Measurements from ENCODE around the gene IYD. TPM values are rescaled to one million over a fixed set of nuclear protein-coding genes. Genes with fewer than 3 reads are reported as not detected.
A peak's percentile ranks its signal among the peaks of the same experiment; 100 is the strongest.

Gene IYD
- total and polyA plus RNA-seq, 10 of the 15 experiments (the other 5 are each of a cell fraction or from before 2014, with no cell fraction given) = 0.07 TPM; not detected in 9

DNA sequence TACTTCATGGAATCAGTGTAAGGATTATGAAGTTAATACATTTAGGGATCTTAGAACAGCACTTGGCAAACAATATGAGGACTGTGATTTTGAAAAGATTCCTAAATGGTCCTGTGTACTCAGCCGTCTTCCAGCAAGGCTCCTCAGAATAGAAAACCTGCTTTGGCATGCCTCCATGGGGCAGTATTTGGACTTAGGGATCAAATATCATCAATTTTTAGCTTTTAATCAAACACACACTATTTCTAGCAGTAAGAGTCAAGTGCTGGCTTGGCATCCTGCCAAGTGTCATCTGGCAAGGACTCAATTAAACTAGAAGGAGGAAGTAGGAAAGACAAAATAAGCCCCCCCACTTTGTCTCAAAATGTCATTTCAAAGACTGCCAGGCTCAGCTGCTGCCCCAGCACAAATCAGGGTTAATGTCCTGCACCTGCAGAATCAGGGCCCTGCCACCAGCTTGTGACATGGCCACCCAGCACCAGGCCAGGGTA lies 40.8 kb downstream of the IYD start:
- CTCF ChIA-PET = interaction anchor here (2.3 to 3.1 kb wide), 3 partner anchors 9 to 406 kb away, joined by 11 to 21 read pairs (median 14); no protein-coding TSS in a partner anchor
- FAIRE-seq (no peak), ATAC-seq (no peak), DNase-seq (ENCODE audit: low read depth, low spot score) (no peak)
- Histone ChIP-seq H4K20me1 (ENCODE audit: control insufficient read depth, insufficient read depth) (no peaks in the 10 kb centered on the region), H3K4me3 (no peak overlapping the region), H3K36me3 (ENCODE audit: control insufficient read depth in 2 of 2, insufficient read depth in 2 of 2, low read length in 1 of 2) (no peaks in the 10 kb centered on the region), H2AFZ (ENCODE audit: control insufficient read depth, low read depth, low read length) (no peak overlapping the region), H3K4me1 (ENCODE audit: control insufficient read depth, insufficient read depth, low read length) (no peaks in the 10 kb centered on the region), H3K4me2 (ENCODE audit: control insufficient read depth, insufficient read depth) (no peak overlapping the region), H3K27ac (ENCODE audit: control insufficient read depth, insufficient read depth) (no peak overlapping the region), H3K9me3 (replicated peaks; ENCODE audit: control insufficient read depth, insufficient read depth, low read length) (peaks cover 6% of the 10 kb centered on the region; the same call in 2 of the 3 replicates), H3K27me3 (replicated peaks in 1 of 2; ENCODE audit: control insufficient read depth in 2 of 2, insufficient read depth in 2 of 2, low read length in 1 of 2) (no peaks in the 10 kb centered on the region; a peak in 2 of 4 replicates), H3K79me2 (ENCODE audit: control insufficient read depth, insufficient read depth, low read length) (no peaks in the 10 kb centered on the region), H3K9ac (ENCODE audit: control insufficient read depth, insufficient read depth, low read length) (no peak overlapping the region)
- in situ Hi-C loops (cut with MboI) (no loop called here), intact Hi-C loops (cut with micrococcal nuclease; ENCODE audit: unreplicated experiment) (loop anchor here (10.0 kb wide), 1 partner anchor 925 kb away; no protein-coding TSS in a partner anchor)
- SMC1A ChIA-PET (ENCODE audit: uncharacterized antibody, unreplicated experiment) = interaction anchor here (0.6 to 2.4 kb wide), 6 partner anchors 12 to 408 kb away, joined by 3 to 11 read pairs (median 4); no protein-coding TSS in a partner anchor
- WGBS (ENCODE audit: insufficient coverage, insufficient replicate concordance, low lambda C conversion rate, missing lambda C conversion rate) = 0% methylated on average over 1 of the region's 1 CpG
- no peak for TF ChIP-seq CREM (IDR thresholded peaks at IDR 0.05; ENCODE audit: low read depth)
- TF ChIP-seq LARP7 (IDR thresholded peaks at IDR 0.05) = no peak
- TF ChIP-seq NR2F1 (conservative IDR thresholded peaks at IDR 0.05) = no peak
- no peak for TF ChIP-seq RCOR1 (conservative IDR thresholded peaks at IDR 0.05; ENCODE audit: low read depth, low read length)
- TF ChIP-seq SMAD1 (IDR thresholded peaks at IDR 0.05; ENCODE audit: low read depth, partially characterized antibody) = peak; percentile 85
- TF ChIP-seq JUNB (IDR thresholded peaks at IDR 0.05) = no peak
- no peak for TF ChIP-seq SREBF2 (IDR thresholded peaks at IDR 0.05; ENCODE audit: low read length)
- no peak for TF ChIP-seq RUNX3 (IDR thresholded peaks at IDR 0.05; ENCODE audit: low read length)
- TF ChIP-seq, protein P1, sequence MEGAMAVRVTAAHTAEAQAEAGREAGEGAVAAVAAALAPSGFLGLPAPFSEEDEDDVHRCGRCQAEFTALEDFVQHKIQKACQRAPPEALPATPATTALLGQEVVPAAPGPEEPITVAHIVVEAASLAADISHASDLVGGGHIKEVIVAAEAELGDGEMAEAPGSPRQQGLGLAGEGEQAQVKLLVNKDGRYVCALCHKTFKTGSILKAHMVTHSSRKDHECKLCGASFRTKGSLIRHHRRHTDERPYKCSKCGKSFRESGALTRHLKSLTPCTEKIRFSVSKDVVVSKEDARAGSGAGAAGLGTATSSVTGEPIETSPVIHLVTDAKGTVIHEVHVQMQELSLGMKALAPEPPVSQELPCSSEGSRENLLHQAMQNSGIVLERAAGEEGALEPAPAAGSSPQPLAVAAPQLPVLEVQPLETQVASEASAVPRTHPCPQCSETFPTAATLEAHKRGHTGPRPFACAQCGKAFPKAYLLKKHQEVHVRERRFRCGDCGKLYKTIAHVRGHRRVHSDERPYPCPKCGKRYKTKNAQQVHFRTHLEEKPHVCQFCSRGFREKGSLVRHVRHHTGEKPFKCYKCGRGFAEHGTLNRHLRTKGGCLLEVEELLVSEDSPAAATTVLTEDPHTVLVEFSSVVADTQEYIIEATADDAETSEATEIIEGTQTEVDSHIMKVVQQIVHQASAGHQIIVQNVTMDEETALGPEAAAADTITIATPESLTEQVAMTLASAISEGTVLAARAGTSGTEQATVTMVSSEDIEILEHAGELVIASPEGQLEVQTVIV (IDR thresholded peaks at IDR 0.05; ENCODE audit: borderline replicate concordance, partially characterized antibody) = no peak
- TF ChIP-seq MYB (IDR thresholded peaks at IDR 0.05; ENCODE audit: borderline replicate concordance, low read depth, low read length) = no peak
- no peak for TF ChIP-seq TAF1 (IDR thresholded peaks at IDR 0.05; ENCODE audit: borderline replicate concordance, low read depth, low read length)
- no peak for TF ChIP-seq HCFC1 (IDR thresholded peaks at IDR 0.05; ENCODE audit: low read length)
- TF ChIP-seq PAX8 (IDR thresholded peaks at IDR 0.05) = no peak
- TF ChIP-seq, protein P2, sequence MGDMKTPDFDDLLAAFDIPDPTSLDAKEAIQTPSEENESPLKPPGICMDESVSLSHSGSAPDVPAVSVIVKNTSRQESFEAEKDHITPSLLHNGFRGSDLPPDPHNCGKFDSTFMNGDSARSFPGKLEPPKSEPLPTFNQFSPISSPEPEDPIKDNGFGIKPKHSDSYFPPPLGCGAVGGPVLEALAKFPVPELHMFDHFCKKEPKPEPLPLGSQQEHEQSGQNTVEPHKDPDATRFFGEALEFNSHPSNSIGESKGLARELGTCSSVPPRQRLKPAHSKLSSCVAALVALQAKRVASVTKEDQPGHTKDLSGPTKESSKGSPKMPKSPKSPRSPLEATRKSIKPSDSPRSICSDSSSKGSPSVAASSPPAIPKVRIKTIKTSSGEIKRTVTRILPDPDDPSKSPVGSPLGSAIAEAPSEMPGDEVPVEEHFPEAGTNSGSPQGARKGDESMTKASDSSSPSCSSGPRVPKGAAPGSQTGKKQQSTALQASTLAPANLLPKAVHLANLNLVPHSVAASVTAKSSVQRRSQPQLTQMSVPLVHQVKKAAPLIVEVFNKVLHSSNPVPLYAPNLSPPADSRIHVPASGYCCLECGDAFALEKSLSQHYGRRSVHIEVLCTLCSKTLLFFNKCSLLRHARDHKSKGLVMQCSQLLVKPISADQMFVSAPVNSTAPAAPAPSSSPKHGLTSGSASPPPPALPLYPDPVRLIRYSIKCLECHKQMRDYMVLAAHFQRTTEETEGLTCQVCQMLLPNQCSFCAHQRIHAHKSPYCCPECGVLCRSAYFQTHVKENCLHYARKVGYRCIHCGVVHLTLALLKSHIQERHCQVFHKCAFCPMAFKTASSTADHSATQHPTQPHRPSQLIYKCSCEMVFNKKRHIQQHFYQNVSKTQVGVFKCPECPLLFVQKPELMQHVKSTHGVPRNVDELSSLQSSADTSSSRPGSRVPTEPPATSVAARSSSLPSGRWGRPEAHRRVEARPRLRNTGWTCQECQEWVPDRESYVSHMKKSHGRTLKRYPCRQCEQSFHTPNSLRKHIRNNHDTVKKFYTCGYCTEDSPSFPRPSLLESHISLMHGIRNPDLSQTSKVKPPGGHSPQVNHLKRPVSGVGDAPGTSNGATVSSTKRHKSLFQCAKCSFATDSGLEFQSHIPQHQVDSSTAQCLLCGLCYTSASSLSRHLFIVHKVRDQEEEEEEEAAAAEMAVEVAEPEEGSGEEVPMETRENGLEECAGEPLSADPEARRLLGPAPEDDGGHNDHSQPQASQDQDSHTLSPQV (IDR thresholded peaks at IDR 0.05) = no peak
- TF ChIP-seq BHLHE40 (IDR thresholded peaks at IDR 0.05; ENCODE audit: borderline replicate concordance in 1 of 2, low read depth in 2 of 2, low read length in 1 of 2) = 0 out of 4 replicates have a peak, but pooled peaks of 1 of the 2 experiments have one; percentile 8
- POLR2A ChIA-PET = no interaction called here
- RAD21 ChIA-PET (ENCODE audit: unreplicated experiment) = interaction anchor here (1.0 kb wide), 1 partner anchor 23 kb away, joined by 3 read pairs; no protein-coding TSS in a partner anchor
- no TSS peak for BruUV-seq (replicated peaks)
